Lung (tissue), 12 donors: ENCODE data around the gene VASH1. TPM values are rescaled to one million over a fixed set of nuclear protein-coding genes. Genes with fewer than 3 reads are reported as not detected.

Source experiments
- ATAC-seq: fragments of 200-7000 bp; cut with Tn5 transposase; one replicate; pipeline ENCODE4 v1.9.1; 2020; ENCODE audit warnings: moderate number of reproducible peaks; ENCODE audit not compliant: insufficient read depth, low FRiP score
- DNase-seq, 3 donors: peaks; one replicate each; pipeline ENCODE4 v3.0.0-alpha.2; 2013 to 2017
- H3K27ac ChIP-seq, 2 donors: one replicate each; pipeline ENCODE4 v1.5.1; 2013; ENCODE audit warnings: mild to moderate bottlenecking in 2 of 2, moderate library complexity in 2 of 2, control low read depth in 1 of 2, inconsistent platforms in 1 of 2, low read depth in 1 of 2, low read length in 1 of 2
- H3K27me3 ChIP-seq, 3 donors: one replicate each; pipeline ENCODE4 v1.5.1; 2013; ENCODE audit warnings: low read length in 2 of 3; ENCODE audit not compliant: control insufficient read depth in 3 of 3, insufficient read depth in 3 of 3
- H3K36me3 ChIP-seq, 4 donors: one replicate each; pipeline ENCODE4 v1.5.1; 2013; ENCODE audit warnings: low read length in 4 of 4, mild to moderate bottlenecking in 1 of 4, moderate library complexity in 1 of 4; ENCODE audit not compliant: control insufficient read depth in 4 of 4, insufficient read depth in 4 of 4
- H3K4me1 ChIP-seq, 5 donors: one replicate each; pipeline ENCODE4 v1.5.1; 2013; ENCODE audit warnings: low read length in 5 of 5, mild to moderate bottlenecking in 2 of 5, moderate library complexity in 1 of 5; ENCODE audit not compliant: control insufficient read depth in 5 of 5, insufficient read depth in 5 of 5
- H3K4me3 ChIP-seq: one replicate; pipeline ENCODE4 v1.5.1; 2013; ENCODE audit warnings: mild to moderate bottlenecking, control low read depth, moderate library complexity
- H3K9ac ChIP-seq, 2 donors: one replicate each; pipeline ENCODE4 v1.5.1; 2013; ENCODE audit warnings: low read length in 2 of 2, control low read depth in 1 of 2; ENCODE audit not compliant: insufficient read depth in 1 of 2
- H3K9me3 ChIP-seq, 4 donors: one replicate each; pipeline ENCODE4 v1.5.1; 2013; ENCODE audit warnings: low read length in 3 of 4, mild to moderate bottlenecking in 1 of 4, moderate library complexity in 1 of 4; ENCODE audit not compliant: control insufficient read depth in 4 of 4, insufficient read depth in 3 of 4
- WGBS, 2 donors: extraction: QIAGEN DNeasy Blood & Tissue Kit; methylation state at CpG; one replicate each; pipeline ENCODE4 v1.1.7; 2013; 5-methylcytosine and 5-hydroxymethylcytosine counted together
- polyA plus RNA-seq, 2 donors: library from polyadenylated mRNA; stranded (reverse); fragments of 200-250 nt; gene quantifications; one replicate each; pipeline ENCODE4 v1.2.1, GENCODE V29; 2013
- total RNA-seq, 2 donors: library from RNA; depleted of rRNA in 1 of 2; stranded (reverse); fragments of >200 nt in 1 of 2; gene quantifications; one replicate each; pipeline ENCODE4 v1.2.1, GENCODE V29; 2014 to 2021
- TF ChIP-seq, protein P1 (sequence below): IDR thresholded peaks from 2 replicates; pipeline ENCODE4 v1.5.1; 2012; ENCODE audit warnings: mild to moderate bottlenecking; ENCODE audit errors: control extremely low read depth, extremely low read depth
- donor health status: control.
- donor health status: control.
- donor health status: Bipolar disorder and iron deficiency.
- donor health status: healthy.
- donor health status: DM: yes; HTN: yes; CAD: no.

VASH1 gene
- total and polyA plus RNA-seq, 4 donors = 10.5 to 25.4 (median 18.0) TPM

DNA sequence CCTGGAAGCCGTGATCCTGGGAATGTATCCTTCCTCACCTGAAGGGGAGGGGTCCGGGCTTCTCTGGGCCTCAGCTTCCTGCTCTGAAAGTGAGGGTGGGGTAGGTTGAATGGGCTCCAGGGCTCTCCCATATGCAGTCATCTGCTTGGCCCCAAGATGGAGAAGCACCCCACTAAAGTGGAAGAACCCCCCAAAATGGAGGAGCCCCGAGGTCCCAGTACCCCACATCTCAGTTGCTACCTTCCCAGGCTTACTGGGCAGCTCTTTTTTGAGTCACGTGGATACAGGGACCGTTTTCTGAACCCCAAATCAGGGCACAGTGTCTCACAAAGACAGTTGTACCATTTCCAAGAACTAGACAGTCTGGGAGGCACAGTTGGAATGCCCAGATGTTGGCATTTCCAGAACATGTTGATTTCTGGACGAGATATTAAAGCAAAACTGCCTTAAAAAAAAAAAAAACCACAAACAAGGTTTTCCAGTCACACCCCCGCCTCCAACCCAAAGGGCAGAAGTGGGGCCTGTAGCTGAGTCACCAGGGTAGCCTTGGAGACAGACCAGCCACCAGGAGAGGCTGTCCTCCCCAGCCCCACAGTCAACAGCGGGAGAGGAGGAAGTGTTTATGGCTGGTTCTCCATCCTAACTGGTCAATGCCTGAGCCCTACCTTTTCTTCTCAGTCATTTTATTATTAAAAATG, 12.1 kb downstream of the VASH1 start:
- WGBS, 2 donors = 24 to 25% methylated on average over 8 of the region's 8 CpGs
- TF ChIP-seq, protein P1, sequence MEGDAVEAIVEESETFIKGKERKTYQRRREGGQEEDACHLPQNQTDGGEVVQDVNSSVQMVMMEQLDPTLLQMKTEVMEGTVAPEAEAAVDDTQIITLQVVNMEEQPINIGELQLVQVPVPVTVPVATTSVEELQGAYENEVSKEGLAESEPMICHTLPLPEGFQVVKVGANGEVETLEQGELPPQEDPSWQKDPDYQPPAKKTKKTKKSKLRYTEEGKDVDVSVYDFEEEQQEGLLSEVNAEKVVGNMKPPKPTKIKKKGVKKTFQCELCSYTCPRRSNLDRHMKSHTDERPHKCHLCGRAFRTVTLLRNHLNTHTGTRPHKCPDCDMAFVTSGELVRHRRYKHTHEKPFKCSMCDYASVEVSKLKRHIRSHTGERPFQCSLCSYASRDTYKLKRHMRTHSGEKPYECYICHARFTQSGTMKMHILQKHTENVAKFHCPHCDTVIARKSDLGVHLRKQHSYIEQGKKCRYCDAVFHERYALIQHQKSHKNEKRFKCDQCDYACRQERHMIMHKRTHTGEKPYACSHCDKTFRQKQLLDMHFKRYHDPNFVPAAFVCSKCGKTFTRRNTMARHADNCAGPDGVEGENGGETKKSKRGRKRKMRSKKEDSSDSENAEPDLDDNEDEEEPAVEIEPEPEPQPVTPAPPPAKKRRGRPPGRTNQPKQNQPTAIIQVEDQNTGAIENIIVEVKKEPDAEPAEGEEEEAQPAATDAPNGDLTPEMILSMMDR = no peak
- no peaks in the 10 kb centered on the region for H3K9me3 ChIP-seq
- H3K27ac ChIP-seq = peak overlapping the region; percentile 55 to 89
- no peak overlapping the region for H3K4me3 ChIP-seq
- DNase-seq (peak in 2 of 3 donors; percentile 29 to 41), ATAC-seq (peak; percentile 79)
- H3K36me3 ChIP-seq = peaks cover 0 to 5% (median 0%) of the 10 kb centered on the region in 4 donors
- no peak overlapping the region for H3K9ac ChIP-seq
- H3K4me1 ChIP-seq = peaks cover 0 to 26% (median 18%) of the 10 kb centered on the region in 5 donors
- H3K27me3 ChIP-seq = no peaks in the 10 kb centered on the region

DNA sequence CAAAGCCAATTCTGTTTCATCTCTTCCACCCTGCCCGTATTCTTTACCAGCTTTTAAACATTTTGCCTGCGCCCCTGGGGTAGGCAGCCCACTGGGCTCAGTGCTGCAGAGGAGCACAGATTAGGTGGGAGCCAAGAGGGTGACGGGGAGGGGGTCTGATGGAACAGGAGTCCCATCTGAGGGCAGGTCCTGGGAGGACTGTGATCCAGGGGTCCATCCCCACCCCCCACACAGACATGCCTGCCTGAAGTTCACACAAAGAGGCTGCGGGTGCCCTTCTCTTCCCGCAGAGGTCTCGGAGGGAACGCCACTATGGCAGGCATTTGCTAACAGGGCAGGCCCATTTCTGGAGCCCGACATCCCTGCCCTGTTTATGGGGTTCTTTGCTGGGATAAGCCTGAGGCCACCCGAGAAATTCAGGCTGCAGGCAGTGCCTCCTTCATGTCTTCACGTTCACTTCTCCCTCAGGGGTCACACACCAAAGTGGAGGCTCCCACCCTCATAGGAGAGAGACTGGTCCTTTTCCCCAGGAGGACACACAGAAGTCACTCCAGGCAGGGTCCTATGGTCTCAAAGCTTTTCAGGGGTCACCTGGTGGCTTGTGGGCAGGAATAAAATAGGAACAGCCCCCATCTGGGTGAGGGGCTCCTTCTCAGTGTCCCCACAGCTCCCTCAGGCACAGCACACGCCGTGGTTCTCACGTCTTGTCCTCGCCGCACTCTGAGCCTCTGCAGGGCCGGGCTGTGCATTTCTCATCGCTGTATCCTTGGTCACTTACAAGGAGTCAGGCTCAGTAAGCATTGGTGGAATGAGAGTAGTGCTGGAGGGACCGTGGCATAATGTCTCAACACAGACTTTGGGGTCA, 12.9 kb downstream of the VASH1 start:
- Histone ChIP-seq H3K4me3 (no peak overlapping the region), H3K27ac (peak overlapping the region in 1 of 2 donors; percentile 61), H3K36me3 (peaks cover 0 to 10% (median 0%) of the 10 kb centered on the region in 4 donors), H3K4me1 (peaks cover 0 to 19% (median 15%) of the 10 kb centered on the region in 5 donors), H3K9me3 (no peaks in the 10 kb centered on the region), H3K27me3 (no peaks in the 10 kb centered on the region), H3K9ac (no peak overlapping the region)
- no peak for ATAC-seq
- no peak for DNase-seq
- WGBS, 2 donors = 89% methylated on average over 18 of the region's 18 CpGs
- TF ChIP-seq, protein P1 = no peak

DNA sequence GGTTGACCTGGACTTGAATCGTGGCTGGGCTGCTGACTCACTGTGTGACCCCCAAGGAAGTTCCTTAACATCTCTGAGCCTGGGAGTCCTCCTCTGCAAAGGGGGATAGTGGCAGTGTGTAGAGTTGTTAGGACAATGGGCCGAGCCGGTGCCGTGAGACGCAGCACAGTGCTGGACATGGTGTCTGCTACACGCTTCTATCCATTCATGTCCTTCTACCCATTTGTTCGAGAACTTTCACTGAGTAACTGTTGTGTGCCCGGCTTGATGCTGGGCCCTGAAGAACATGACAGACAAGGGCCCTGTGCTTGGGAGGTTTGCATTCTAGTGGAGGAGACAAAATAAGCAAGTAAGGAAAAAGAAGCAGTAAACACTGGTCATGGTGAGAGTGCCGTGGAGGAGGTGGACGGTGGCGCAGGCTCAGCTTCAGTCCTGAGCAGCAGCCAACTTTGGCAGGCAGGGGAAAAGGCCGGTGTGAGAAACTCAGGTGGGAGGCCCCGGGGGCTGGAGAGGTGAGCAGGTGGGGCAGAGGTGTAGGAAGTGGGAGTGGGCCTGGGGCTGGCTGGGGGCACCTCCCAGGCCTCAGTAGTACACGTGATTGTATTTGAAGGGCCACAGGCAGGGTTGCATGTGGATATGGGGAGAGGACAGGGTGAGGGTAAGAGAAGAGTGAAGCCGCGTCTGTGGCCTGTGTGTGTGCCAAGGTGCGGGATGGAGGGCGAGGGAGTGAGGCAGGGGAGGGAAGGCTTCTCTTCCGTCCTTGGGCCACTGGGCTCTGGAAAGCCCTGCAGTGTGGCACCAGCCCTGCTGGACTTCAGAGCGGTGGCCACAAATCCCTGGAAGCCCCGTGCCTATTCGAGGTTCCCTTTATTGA, 13.8 kb downstream of the VASH1 start:
- H3K9ac ChIP-seq = no peak overlapping the region
- no peak for ATAC-seq
- H3K9me3 ChIP-seq = no peaks in the 10 kb centered on the region
- peaks cover 0 to 17% (median 15%) of the 10 kb centered on the region in 5 donors for H3K4me1 ChIP-seq
- DNase-seq = no peak
- peaks cover 0 to 6% (median 0%) of the 10 kb centered on the region in 4 donors for H3K36me3 ChIP-seq
- H3K4me3 ChIP-seq = no peak overlapping the region
- WGBS, 2 donors = 86 to 90% methylated on average over 22 of the region's 22 CpGs
- no peak overlapping the region for H3K27ac ChIP-seq
- H3K27me3 ChIP-seq = no peaks in the 10 kb centered on the region
- TF ChIP-seq, protein P1 = no peak
